ENCODE data around the gene IMP4.

GRCh38 chr2:130342533-130343275, at the start of gene IMP4:
- TF ChIP-seq CTCF (IDR thresholded peaks at IDR 0.05; ENCODE audit: low read length) (peak; percentile 25), EZH2 (optimal IDR thresholded peaks at IDR 0.05; ENCODE audit: low read depth, low read length) (no peak)
